HG03097 (cell line): ENCODE data around the gene FCN2.

Experiments
- ATAC-seq: cut with Tn5 transposase; IDR thresholded peaks from one replicate; pipeline ENCODE4 v1.9.1; 2021; ENCODE audit not compliant: unreplicated experiment, low FRiP score

The FCN2 gene

GRCh38 chr9:134880484-134881312, at the start of gene FCN2:
TSS of gene FCN2 (plus strand) at chr9:134880810. CDS start at chr9:134880822, 12 bp downstream.
- no peak for ATAC-seq

- ATAC-seq: no peak
Observed at GRCh38 chr9:134830926-134831720, 49.5 kb upstream of the FCN2 start.

GRCh38 chr9:134832471-134832870, 48.1 kb upstream of the FCN2 start:
- no peak for ATAC-seq

- ATAC-seq: no peak
Observed at GRCh38 chr9:134833294-134833880, 47.2 kb upstream of the FCN2 start.

GRCh38 chr9:134834217-134834956, 46.2 kb upstream of the FCN2 start:
- no peak for ATAC-seq

- no peak for ATAC-seq
Observed at GRCh38 chr9:134834957-134835419, 45.6 kb upstream of the FCN2 start.

GRCh38 chr9:134835448-134835847, 45.2 kb upstream of the FCN2 start:
- no peak for ATAC-seq

- no peak for ATAC-seq
Observed at GRCh38 chr9:134835987-134836386, 44.6 kb upstream of the FCN2 start.

GRCh38 chr9:134836406-134836970, 44.1 kb upstream of the FCN2 start:
- ATAC-seq: no peak

- no peak for ATAC-seq
Observed at GRCh38 chr9:134837529-134837928, 43.1 kb upstream of the FCN2 start.

GRCh38 chr9:134838651-134839454, 41.8 kb upstream of the FCN2 start:
- ATAC-seq: no peak

GRCh38 chr9:134839455-134840125, 41.0 kb upstream of the FCN2 start:
- ATAC-seq: no peak

GRCh38 chr9:134840511-134840910, 40.1 kb upstream of the FCN2 start:
- ATAC-seq: no peak

- no peak for ATAC-seq
Observed at GRCh38 chr9:134841180-134841904, 39.3 kb upstream of the FCN2 start.

- ATAC-seq: no peak
Observed at GRCh38 chr9:134842321-134842720, 38.3 kb upstream of the FCN2 start.

- ATAC-seq: no peak
Observed at GRCh38 chr9:134843740-134844139, 36.9 kb upstream of the FCN2 start.

GRCh38 chr9:134844821-134845220, 35.8 kb upstream of the FCN2 start:
- no peak for ATAC-seq

- ATAC-seq: no peak
Observed at GRCh38 chr9:134846187-134846586, 34.4 kb upstream of the FCN2 start.
